Activated T-cell treated with anti-CD3 and anti-CD28 coated beads for 4 hours (primary cell): ENCODE results near the gene SMCR8.
"Not testable (repeated sequence)": the region's sequence is repeated elsewhere in the genome, so short reads cannot be mapped to it uniquely, and the experiment has no call there.

Source experiments
- DNase-seq: peaks from one replicate; pipeline ENCODE4 v3.0.0-alpha.2; 2020

The SMCR8 gene

GRCh38 chr17:18319604-18320256 is 4.6 kb downstream of the SMCR8 start:
- no peak for DNase-seq

DNA sequence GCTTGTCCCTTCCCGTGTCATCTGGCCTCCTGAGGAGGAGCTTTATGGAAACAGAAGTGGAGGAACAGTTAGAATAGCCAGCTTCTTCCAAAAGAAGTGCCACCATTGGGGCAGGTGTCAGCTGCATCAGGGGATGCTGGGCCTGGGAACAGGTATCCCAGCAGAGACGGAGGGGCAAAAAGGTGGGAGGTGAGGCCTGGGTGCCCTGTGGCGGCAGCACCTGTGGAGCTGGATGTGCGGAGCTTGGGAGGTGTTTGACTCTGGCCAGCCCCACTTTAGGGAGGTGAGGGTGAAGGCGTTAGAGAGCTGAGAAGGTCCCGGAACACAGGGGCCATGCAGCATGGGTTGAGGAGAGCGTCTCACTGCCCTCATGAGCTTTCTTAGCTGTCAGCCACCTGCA is 5.2 kb downstream of the SMCR8 start:
- no peak for DNase-seq

DNA sequence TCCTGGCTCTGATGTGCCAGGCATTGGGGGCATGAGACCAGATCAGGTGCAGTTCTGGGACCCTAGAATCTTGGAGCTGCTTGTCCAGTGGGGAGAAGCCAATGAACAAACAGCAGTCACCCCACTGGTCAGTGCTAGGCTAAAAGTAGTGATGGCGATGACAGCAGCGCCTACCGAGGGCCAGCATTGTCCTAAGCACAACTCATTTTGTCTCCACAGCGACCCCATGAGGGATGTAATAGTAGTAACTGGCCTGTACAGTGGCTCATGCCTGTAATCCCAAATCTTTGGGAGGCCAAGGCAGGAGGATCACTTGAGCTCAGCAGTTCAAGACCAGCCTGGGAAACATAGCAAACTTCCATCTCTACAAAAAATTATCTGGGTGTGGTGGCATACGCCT is 6.2 kb downstream of the SMCR8 start:
- no peak for DNase-seq

- DNase-seq, result no peak
These were observed 7.4 kb downstream of the SMCR8 start for GRCh38 chr17:18322522-18322921.

GRCh38 chr17:18323007-18323406 is 7.9 kb downstream of the SMCR8 start:
- no peak for DNase-seq

DNA sequence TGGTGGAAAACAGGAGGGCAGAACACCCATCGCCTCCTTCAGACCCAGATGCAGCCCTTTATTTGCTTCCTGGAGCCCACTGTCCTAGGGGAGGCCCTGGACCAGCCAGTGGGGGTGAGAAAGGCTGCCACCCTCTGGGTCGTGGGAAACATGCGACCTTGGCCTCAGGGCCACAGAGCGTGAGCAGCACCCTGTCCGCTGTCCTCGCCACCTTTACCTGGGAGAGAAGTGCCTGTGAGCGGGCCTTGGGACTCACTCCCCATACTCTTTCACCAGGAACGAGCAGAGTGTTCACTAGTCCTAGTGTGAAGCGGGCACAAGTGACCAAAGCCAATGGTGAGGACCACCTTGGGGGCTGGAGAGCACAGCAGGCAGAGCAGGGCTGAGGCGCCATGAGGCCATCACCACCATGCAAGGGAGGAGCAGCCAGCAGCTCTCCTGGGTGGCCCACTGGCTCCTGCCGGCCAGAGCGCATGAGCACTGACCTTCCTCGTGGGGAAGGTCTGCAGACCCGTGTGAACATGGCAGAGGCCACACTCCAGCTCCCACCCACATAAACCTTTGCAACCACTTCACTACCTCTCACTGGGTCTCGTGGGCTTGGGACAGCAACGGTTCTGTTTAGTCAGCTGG is 8.5 kb downstream of the SMCR8 start:
- DNase-seq, result no peak

DNA sequence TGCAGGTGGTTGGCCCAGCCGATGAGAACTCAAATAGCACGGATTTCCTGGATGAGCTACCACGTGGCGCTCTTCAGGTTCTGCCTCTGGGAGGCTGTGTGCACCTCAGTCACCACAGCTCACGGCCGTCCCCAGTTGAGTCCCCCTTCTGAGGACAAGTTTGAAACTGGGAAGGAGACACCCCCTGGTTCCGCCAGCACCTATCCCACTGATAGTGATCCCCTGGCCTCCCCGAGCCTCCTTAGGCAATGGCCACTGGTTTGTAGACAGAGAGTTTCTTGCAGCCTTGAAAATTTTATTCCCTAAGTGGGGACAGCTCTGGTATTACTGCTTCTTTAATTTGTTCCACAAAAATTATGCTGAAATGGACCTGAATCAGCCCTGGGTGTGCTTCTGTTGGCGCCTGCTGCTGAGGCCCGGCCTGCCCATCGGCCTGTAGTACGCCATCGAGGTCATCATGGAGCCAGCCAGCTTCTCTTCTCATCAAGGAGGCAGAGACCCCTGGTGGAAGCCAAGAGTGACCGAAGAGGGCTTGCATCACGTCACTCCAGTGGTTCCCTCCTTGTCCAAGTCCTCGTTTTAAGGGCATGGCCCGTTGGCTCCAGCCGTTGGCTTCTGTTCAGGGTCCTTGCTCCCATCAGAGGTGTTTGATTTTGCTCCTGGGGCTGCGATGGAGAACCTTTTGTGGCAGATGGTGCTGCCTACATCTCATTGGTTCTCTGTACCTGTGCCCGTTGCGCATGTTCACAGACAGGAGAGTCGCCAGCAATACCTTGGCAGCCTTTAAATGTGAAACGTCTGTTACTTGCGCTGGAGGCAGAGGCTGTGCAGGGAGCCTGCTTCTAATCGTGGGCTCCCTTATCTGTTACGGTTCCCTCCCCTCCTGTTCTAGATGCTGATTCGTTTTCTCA is 9.3 kb downstream of the SMCR8 start:
- no peak for DNase-seq

GRCh38 chr17:18326039-18326438 is 10.9 kb downstream of the SMCR8 start:
- DNase-seq, result no peak

GRCh38 chr17:18326572-18326971 is 11.5 kb downstream of the SMCR8 start:
- no peak for DNase-seq

GRCh38 chr17:18327093-18327492 is 12.0 kb downstream of the SMCR8 start:
- no peak for DNase-seq

DNA sequence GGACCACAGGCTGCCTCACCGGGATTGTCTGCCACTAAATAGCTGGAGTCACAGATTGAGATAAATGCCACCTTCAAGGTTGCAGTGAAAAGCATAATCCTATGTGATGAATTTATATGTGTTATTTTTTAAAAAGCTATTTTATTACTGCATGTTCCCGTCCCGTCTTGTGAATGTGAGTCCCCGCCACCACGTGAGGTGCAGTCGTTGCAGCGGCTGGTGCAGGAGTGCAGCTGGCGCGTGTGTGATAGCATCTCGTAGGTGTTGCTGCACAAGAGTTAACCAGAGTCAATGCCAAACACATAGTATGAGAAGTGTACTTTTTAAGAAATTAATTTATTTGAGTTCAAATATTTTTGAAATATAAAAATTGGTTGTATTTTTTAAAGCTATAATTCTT is 12.5 kb downstream of the SMCR8 start:
- DNase-seq, result no peak

DNA sequence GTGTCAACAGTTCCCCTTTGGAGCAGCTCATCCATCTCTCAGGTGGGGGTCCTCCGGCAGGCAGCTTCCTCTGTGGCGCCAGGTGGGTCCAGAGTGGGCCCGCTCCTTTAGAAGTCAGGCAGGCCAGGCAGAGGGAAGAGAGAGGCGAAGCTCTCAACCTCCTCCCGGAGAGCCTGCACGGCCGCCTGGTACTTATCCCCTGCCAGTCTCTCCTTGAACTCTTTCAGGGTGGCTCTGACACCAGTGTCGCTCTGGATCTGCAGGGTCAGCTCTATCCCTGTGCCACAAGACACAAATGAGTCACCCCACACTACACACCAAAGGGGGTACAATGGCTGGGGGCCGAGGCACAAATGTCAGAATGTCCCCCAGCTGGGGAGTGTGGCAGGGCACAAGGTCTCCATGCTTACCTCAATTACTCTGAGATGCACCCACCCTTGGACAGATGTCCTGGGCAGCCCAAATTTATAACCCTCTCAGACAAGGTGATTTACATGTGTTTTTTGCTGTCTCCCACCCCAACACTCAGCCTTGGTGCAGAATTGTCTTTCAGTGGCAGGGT is 13.6 kb downstream of the SMCR8 start:
- no peak for DNase-seq

- DNase-seq, result no peak
These were observed 16.8 kb downstream of the SMCR8 start for GRCh38 chr17:18331879-18332278.

DNA sequence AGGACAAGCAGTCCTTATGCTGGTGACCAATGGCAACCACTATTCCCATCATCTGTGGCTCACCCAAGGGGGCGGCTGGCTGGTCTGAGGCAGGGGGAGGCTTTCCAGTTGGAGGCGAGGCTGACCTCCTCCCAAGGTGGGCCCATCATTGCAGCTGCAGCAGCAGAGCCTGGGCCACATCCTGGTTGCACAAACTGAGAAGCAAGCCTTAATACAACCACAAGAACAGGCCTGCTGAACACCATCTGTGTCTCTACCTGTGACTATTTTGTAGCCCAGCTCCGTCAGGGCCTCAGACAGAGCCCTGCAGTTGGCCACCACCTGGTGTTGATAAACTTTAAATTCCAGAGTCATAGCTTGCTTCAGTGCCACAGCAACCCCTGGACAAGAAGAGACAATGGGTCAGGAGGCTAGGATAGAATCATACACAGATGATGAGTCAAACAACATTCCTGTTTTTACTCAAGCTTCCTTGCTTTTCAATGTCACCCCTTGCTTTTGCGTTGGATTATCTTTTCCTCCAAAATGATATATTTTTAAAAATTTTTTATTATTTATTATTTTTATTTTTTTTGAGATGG is 17.9 kb downstream of the SMCR8 start:
- no peak for DNase-seq

DNA sequence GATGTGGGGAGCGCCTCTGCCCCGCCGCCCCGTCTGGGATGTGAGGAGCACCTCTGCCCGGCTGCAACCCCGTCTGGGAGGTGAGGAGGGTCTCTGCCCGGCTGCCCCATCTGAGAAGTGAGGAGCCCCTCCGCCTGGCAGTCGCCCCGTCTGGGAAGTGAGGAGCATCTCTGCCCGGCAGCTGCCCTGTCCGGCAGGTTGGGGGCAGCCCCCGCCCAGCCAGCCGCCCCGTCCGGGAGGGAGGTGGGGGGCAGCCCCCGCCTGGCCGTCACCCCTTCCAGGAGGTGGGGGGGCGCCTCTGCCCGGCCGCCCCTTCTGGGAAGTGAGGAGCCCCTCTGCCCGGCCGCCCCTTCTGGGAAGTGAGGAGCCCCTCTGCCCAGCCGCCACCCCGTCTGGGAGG is 23.1 kb downstream of the SMCR8 start:
- DNase-seq, result not testable (repeated sequence)

GRCh38 chr17:18339933-18340332 is 24.8 kb downstream of the SMCR8 start:
- DNase-seq, result no peak

DNA sequence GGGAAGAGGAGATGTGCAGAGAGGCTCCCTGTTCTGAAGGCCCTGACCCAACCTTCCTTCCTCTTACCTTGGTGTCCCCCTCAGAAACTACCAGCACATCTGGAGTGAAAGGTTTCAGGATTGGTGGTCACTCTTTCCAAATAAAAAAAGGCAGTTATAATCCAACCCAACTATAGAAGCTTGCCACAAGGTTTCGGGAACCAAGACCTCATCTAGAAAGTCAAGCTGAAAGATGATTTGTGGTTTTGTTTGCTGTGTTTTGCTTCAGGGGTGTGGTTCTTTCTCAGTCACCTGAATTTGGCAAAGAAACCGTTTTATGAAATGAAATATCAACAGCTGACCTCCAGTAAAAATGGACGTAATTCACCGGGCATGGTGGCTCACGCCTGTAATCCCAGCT is 28.9 kb downstream of the SMCR8 start:
- no peak for DNase-seq

GRCh38 chr17:18353541-18353940 is 38.4 kb downstream of the SMCR8 start:
- DNase-seq, result no peak

- DNase-seq, result no peak
These were observed 41.5 kb downstream of the SMCR8 start for GRCh38 chr17:18356624-18357023.

GRCh38 chr17:18360518-18360917 is 45.4 kb downstream of the SMCR8 start:
- no peak for DNase-seq

GRCh38 chr17:18361837-18362697 is 47.0 kb downstream of the SMCR8 start:
- DNase-seq, result no peak

- no peak for DNase-seq
These were observed 47.6 kb downstream of the SMCR8 start for GRCh38 chr17:18362698-18363100.
